Natural killer cell (primary cell): ENCODE measurements around the gene EXOC3L1. TPM values are rescaled to one million over a fixed set of nuclear protein-coding genes. Genes with fewer than 3 reads are reported as not detected.

Experiments
- ATAC-seq, 3 donors: fragments of 150-1000 bp in 2 of 3; fragments of 200-7000 bp in 1 of 3; cut with Tn5 transposase; 1 replicate in 1 of 3; 2 replicates in 2 of 3; pipeline ENCODE4 v1.10.0; 2021; ENCODE audit warnings: mild to moderate bottlenecking in 2 of 3, moderate library complexity in 2 of 3
- DNase-seq, 2 donors: peaks; one replicate each; pipeline versions ENCODE4 v3.0.0 to v3.0.0-alpha.2; 2013 to 2021; ENCODE audit warnings: mixed read lengths in 1 of 2
- H3K27ac ChIP-seq: one replicate; pipeline ENCODE4 v1.5.1; 2013; ENCODE audit warnings: mild to moderate bottlenecking, low read length
- H3K27me3 ChIP-seq: one replicate; pipeline ENCODE4 v1.6.1; 2013; ENCODE audit warnings: low read length; ENCODE audit not compliant: control insufficient read depth, insufficient read depth
- H3K36me3 ChIP-seq: one replicate; pipeline ENCODE4 v1.6.1; 2013; ENCODE audit warnings: low read length; ENCODE audit not compliant: control insufficient read depth, insufficient read depth
- H3K4me1 ChIP-seq: one replicate; pipeline ENCODE4 v1.6.1; 2013; ENCODE audit warnings: low read length; ENCODE audit not compliant: control insufficient read depth, insufficient read depth
- H3K4me3 ChIP-seq: one replicate; pipeline ENCODE4 v1.5.1; 2013; ENCODE audit warnings: low read length
- H3K9me3 ChIP-seq: one replicate; pipeline ENCODE4 v1.6.1; 2013; ENCODE audit warnings: low read length; ENCODE audit not compliant: control insufficient read depth, insufficient read depth
- H3K27ac Mint-ChIP-seq, 2 donors: one replicate each; pipeline ENCODE4 v1.8.0; 2022; ENCODE audit warnings: mild to moderate bottlenecking in 2 of 2, mixed read lengths in 2 of 2, moderate library complexity in 1 of 2
- H3K27me3 Mint-ChIP-seq, 2 donors: one replicate each; pipeline ENCODE4 v1.8.0; 2022; ENCODE audit warnings: low read depth in 2 of 2, mixed read lengths in 2 of 2
- H3K36me3 Mint-ChIP-seq: one replicate; pipeline ENCODE4 v1.8.0; 2022; ENCODE audit warnings: mixed read lengths
- H3K4me1 Mint-ChIP-seq, 2 donors: one replicate each; pipeline ENCODE4 v1.8.0; 2022; ENCODE audit warnings: mixed read lengths in 2 of 2
- H3K4me3 Mint-ChIP-seq: one replicate; pipeline ENCODE4 v1.8.0; 2022; ENCODE audit warnings: mild to moderate bottlenecking, moderate library complexity, mixed read lengths
- H3K9me3 Mint-ChIP-seq, 2 donors: one replicate each; pipeline ENCODE4 v1.8.0; 2022; ENCODE audit warnings: mixed read lengths in 2 of 2
- CTCF ChIP-seq: fragments of 200-600 bp; IDR thresholded peaks from one replicate; pipeline ENCODE4 v1.8.0; 2022; ENCODE audit warnings: antibody characterized with exemption
- WGBS: methylation state at CpG from one replicate; pipeline ENCODE4 v1.1.7; 2013; ENCODE audit warnings: missing lambda C conversion rate; ENCODE audit not compliant: insufficient coverage; 5-methylcytosine and 5-hydroxymethylcytosine counted together
- intact Hi-C: fragments of 100-400 bp; cut with micrococcal nuclease; formaldehyde crosslinking; loops from one replicate; pipeline ENCODE4 v1.14.2; 2022
- total RNA-seq, 4 donors: library from RNA; stranded (reverse); fragments of 120-200 nt in 1 of 4; gene quantifications; one replicate each; pipeline versions ENCODE4 v1.2.3 to v1.2.4, GENCODE V29; 2013 to 2022

The EXOC3L1 gene
- total RNA-seq, 3 donors from 2014 or later (not counting 1 experiment from before 2014, with no cell fraction given) = not detected

GRCh38 chr16:67154578-67155294 is 35.2 kb downstream of the EXOC3L1 start:
- Histone ChIP-seq H3K27ac (no peak overlapping the region), H3K4me3 (no peak overlapping the region), H3K9me3 (no peaks in the 10 kb centered on the region), H3K27me3 (peaks cover 7% of the 10 kb centered on the region), H3K36me3 (no peaks in the 10 kb centered on the region), H3K4me1 (peaks cover 51% of the 10 kb centered on the region)
- no peak for TF ChIP-seq CTCF
- no peak for DNase-seq
- Mint-ChIP-seq H3K4me1 (peaks cover 18 to 54% of the 10 kb centered on the region in 2 donors), H3K9me3 (no peaks in the 10 kb centered on the region), H3K27ac (no peak overlapping the region), H3K4me3 (peak overlapping the region; percentile 40), H3K36me3 (no peaks in the 10 kb centered on the region), H3K27me3 (peaks cover 7 to 16% of the 10 kb centered on the region in 2 donors)
- no peak for ATAC-seq
- intact Hi-C loops = loop anchor here (1.0 to 5.0 kb wide), 3 partner anchors 42 to 177 kb away; no protein-coding TSS in a partner anchor
- WGBS = 55% methylated on average over 61 of the region's 61 CpGs

- Histone ChIP-seq H3K4me3 (no peak overlapping the region), H3K36me3 (peaks cover 6% of the 10 kb centered on the region), H3K9me3 (no peaks in the 10 kb centered on the region), H3K27me3 (peaks cover 7% of the 10 kb centered on the region), H3K4me1 (peaks cover 26% of the 10 kb centered on the region), H3K27ac (no peak overlapping the region)
- Mint-ChIP-seq H3K4me3 (peak overlapping the region; percentile 74), H3K4me1 (peaks cover 0 to 28% of the 10 kb centered on the region in 2 donors), H3K36me3 (no peaks in the 10 kb centered on the region), H3K9me3 (no peaks in the 10 kb centered on the region), H3K27ac (no peak overlapping the region), H3K27me3 (peaks cover 7 to 21% of the 10 kb centered on the region in 2 donors)
- DNase-seq (no peak), ATAC-seq (no peak)
- no peak for TF ChIP-seq CTCF
- WGBS = 71% methylated on average over 8 of the region's 8 CpGs
- intact Hi-C loops = no loop called here
Measured at GRCh38 chr16:67151431-67152097, 38.4 kb downstream of the EXOC3L1 start.

- peak within 1 kb of the TSS; percentile 13 for H3K4me3 ChIP-seq
- Mint-ChIP-seq H3K9me3 (no peaks in the 10 kb centered on the region), H3K27ac (no peak within 1 kb of the TSS), H3K4me1 (peaks cover 0 to 21% of the 10 kb centered on the region in 2 donors), H3K27me3 (peaks cover 7 to 21% of the 10 kb centered on the region in 2 donors), H3K4me3 (peak within 1 kb of the TSS; percentile 74), H3K36me3 (no peaks in the 10 kb centered on the region)
- ATAC-seq = no peak
- TF ChIP-seq CTCF = no peak
- peaks cover 11% of the 10 kb centered on the region for H3K36me3 ChIP-seq
- 3% methylated on average over 34 of the region's 34 CpGs for WGBS
- no peak within 1 kb of the TSS for H3K27ac ChIP-seq
- H3K27me3 ChIP-seq = peaks cover 7% of the 10 kb centered on the region
- intact Hi-C loops = no loop called here
- H3K9me3 ChIP-seq = no peaks in the 10 kb centered on the region
- peaks cover 20% of the 10 kb centered on the region for H3K4me1 ChIP-seq
- peak in 1 of 2 donors; percentile 56 for DNase-seq
Measured at GRCh38 chr16:67150833-67151396, 39.0 kb downstream of the EXOC3L1 start, which contains the start of gene B3GNT9. TSS of gene B3GNT9 (minus strand) at chr16:67150998. CDS start at chr16:67150485, 513 bp downstream.
